DND-41 (cell line): Measurements from ENCODE around the gene CREM.
"Not testable (repeated sequence)": the region's sequence is repeated elsewhere in the genome, so short reads cannot be mapped to it uniquely, and the experiment has no call there.

Experiments used
- ATAC-seq: fragments of 200-7000 bp; cut with Tn5 transposase; 3 replicates; pipeline ENCODE4 v1.9.1; 2021; ENCODE audit warnings: low read depth; ENCODE audit not compliant: insufficient read depth
- DNase-seq: peaks from one replicate; pipeline ENCODE4 v3.0.0-alpha.2; 2020
- H2AFZ ChIP-seq: 2 replicates; pipeline ENCODE4 v1.6.0; 2012; ENCODE audit warnings: low read depth, low read length
- H3K27ac ChIP-seq: 2 replicates; pipeline ENCODE4 v1.5.1; 2012; ENCODE audit warnings: low read length, inconsistent platforms
- H3K27me3 ChIP-seq: fragments of 200-600 bp; sonication (generic); 2 replicates; pipeline ENCODE4 v1.6.0; 2012; ENCODE audit warnings: low read length, mild to moderate bottlenecking, inconsistent platforms; ENCODE audit not compliant: insufficient read depth, poor library complexity
- H3K36me3 ChIP-seq: 2 replicates; pipeline ENCODE4 v1.5.1; 2012; ENCODE audit warnings: low read length, inconsistent platforms; ENCODE audit not compliant: insufficient read depth
- H3K4me1 ChIP-seq: 2 replicates; pipeline ENCODE4 v1.5.1; 2012; ENCODE audit warnings: mild to moderate bottlenecking, low read length; ENCODE audit not compliant: insufficient read depth
- H3K4me2 ChIP-seq: 2 replicates; pipeline ENCODE4 v1.6.0; 2012; ENCODE audit warnings: mild to moderate bottlenecking, moderate library complexity, low read length, inconsistent platforms; ENCODE audit not compliant: insufficient read depth
- H3K4me3 ChIP-seq, 2 experiments: fragments of 200-600 bp in 1 of 2; shearing (Covaris generic) in 1 of 2; 2 replicates each; pipeline ENCODE4 v1.5.1; 2012 to 2016; ENCODE audit warnings: inconsistent platforms in 2 of 2, low read length in 2 of 2, mild to moderate bottlenecking in 2 of 2, low read depth in 1 of 2, moderate library complexity in 1 of 2
- H3K79me2 ChIP-seq: 2 replicates; pipeline ENCODE4 v1.6.0; 2012; ENCODE audit warnings: low read length, inconsistent platforms; ENCODE audit not compliant: insufficient read depth
- H3K9ac ChIP-seq: 2 replicates; pipeline ENCODE4 v1.6.0; 2012; ENCODE audit warnings: low read depth, mild to moderate bottlenecking, inconsistent platforms, low read length, moderate library complexity
- H3K9me3 ChIP-seq: 2 replicates; pipeline ENCODE4 v1.5.1; 2012; ENCODE audit warnings: low read length, moderate library complexity, mild to moderate bottlenecking, inconsistent platforms; ENCODE audit not compliant: insufficient read depth, severe bottlenecking
- H4K20me1 ChIP-seq: 2 replicates; pipeline ENCODE4 v1.6.0; 2012; ENCODE audit warnings: low read length; ENCODE audit not compliant: insufficient read depth
- CTCF ChIP-seq: IDR thresholded peaks from 2 replicates; pipeline ENCODE4 v1.5.1; 2012; ENCODE audit warnings: borderline replicate concordance, low read length, moderate library complexity, mild to moderate bottlenecking; ENCODE audit not compliant: poor library complexity, severe bottlenecking; ENCODE audit errors: extremely low read depth
- EZH2 ChIP-seq: IDR thresholded peaks from 3 replicates; pipeline ENCODE4 v1.6.1; 2012; ENCODE audit warnings: borderline replicate concordance, low read depth, mild to moderate bottlenecking, moderate library complexity, low read length, inconsistent platforms; ENCODE audit not compliant: severe bottlenecking

CREM gene

GRCh38 chr10:35214607-35215020 is 88.0 kb downstream of the CREM start:
- Histone ChIP-seq H3K27ac (no peak overlapping the region), H3K36me3 (no peaks in the 10 kb centered on the region), H3K4me1 (peaks cover 8% of the 10 kb centered on the region), H3K27me3 (no peaks in the 10 kb centered on the region), H3K79me2 (no peaks in the 10 kb centered on the region), H3K9me3 (no peaks in the 10 kb centered on the region), H2AFZ (no peak overlapping the region), H4K20me1 (no peaks in the 10 kb centered on the region), H3K4me2 (no peak overlapping the region), H3K4me3 (no peak overlapping the region), H3K9ac (no peak overlapping the region)
- TF ChIP-seq CTCF (no peak), EZH2 (no peak)
- DNase-seq (no peak), ATAC-seq (no peak)

- H2AFZ ChIP-seq = no peak overlapping the region
- no peaks in the 10 kb centered on the region for H3K27me3 ChIP-seq
- H3K4me2 ChIP-seq = no peak overlapping the region
- ATAC-seq (no peak), DNase-seq (no peak)
- no peaks in the 10 kb centered on the region for H3K9me3 ChIP-seq
- TF ChIP-seq EZH2 = no peak
- H3K4me3 ChIP-seq = no peak overlapping the region
- H3K79me2 ChIP-seq = no peaks in the 10 kb centered on the region
- H3K27ac ChIP-seq = no peak overlapping the region
- H4K20me1 ChIP-seq = no peaks in the 10 kb centered on the region
- no peaks in the 10 kb centered on the region for H3K36me3 ChIP-seq
- peaks cover 8% of the 10 kb centered on the region for H3K4me1 ChIP-seq
- no peak overlapping the region for H3K9ac ChIP-seq
Measured at GRCh38 chr10:35215107-35215506, 88.5 kb downstream of the CREM start.

GRCh38 chr10:35216303-35216905 is 89.8 kb downstream of the CREM start:
- TF ChIP-seq EZH2 (no peak), CTCF (no peak)
- no peak for ATAC-seq
- no peak overlapping the region for H2AFZ ChIP-seq
- H3K36me3 ChIP-seq = no peaks in the 10 kb centered on the region
- no peaks in the 10 kb centered on the region for H4K20me1 ChIP-seq
- no peak overlapping the region for H3K4me2 ChIP-seq
- no peak overlapping the region for H3K4me3 ChIP-seq
- no peaks in the 10 kb centered on the region for H3K27me3 ChIP-seq
- no peaks in the 10 kb centered on the region for H3K79me2 ChIP-seq
- no peak overlapping the region for H3K9ac ChIP-seq
- no peaks in the 10 kb centered on the region for H3K9me3 ChIP-seq
- DNase-seq = no peak
- no peak overlapping the region for H3K27ac ChIP-seq
- H3K4me1 ChIP-seq = peaks cover 8% of the 10 kb centered on the region

- not testable (repeated sequence) for H4K20me1 ChIP-seq, H3K4me1 ChIP-seq, H3K27ac ChIP-seq, H3K4me2 ChIP-seq, H3K36me3 ChIP-seq, H3K79me2 ChIP-seq, H3K9ac ChIP-seq, H2AFZ ChIP-seq, H3K27me3 ChIP-seq, ATAC-seq, H3K9me3 ChIP-seq, H3K4me3 ChIP-seq, DNase-seq
Measured at GRCh38 chr10:35216956-35217355, 90.3 kb downstream of the CREM start.
